Uterus (tissue), 4 donors: ENCODE results near the gene GALNT2. TPM values are rescaled to one million over a fixed set of nuclear protein-coding genes. Genes with fewer than 3 reads are reported as not detected.
A peak's percentile ranks its signal among the peaks of the same experiment; 100 is the strongest.

Experiments used
- DNase-seq, 2 donors: peaks; one replicate each; pipeline ENCODE4 v3.0.0-alpha.2; 2019 to 2020
- H3K27ac ChIP-seq, 2 donors: fragments of 200-600 bp; sonication (generic); 1 replicate in 1 of 2; 2 replicates in 1 of 2; pipeline ENCODE4 v1.5.1; 2016 to 2018
- H3K27me3 ChIP-seq, 2 donors: fragments of 200-600 bp; sonication (generic); one replicate each; pipeline ENCODE4 v1.5.1; 2018 to 2019; ENCODE audit warnings: control low read depth in 1 of 2
- H3K36me3 ChIP-seq, 2 donors: fragments of 200-600 bp; sonication (generic); one replicate each; pipeline ENCODE4 v1.5.1; 2019; ENCODE audit warnings: control low read depth in 1 of 2
- H3K4me1 ChIP-seq, 2 donors: fragments of 200-600 bp; sonication (generic); one replicate each; pipeline ENCODE4 v1.5.1; 2018 to 2019; ENCODE audit warnings: control low read depth in 1 of 2
- H3K4me3 ChIP-seq, 2 donors: fragments of 200-600 bp; sonication (generic); 1 replicate in 1 of 2; 2 replicates in 1 of 2; pipeline ENCODE4 v1.5.1; 2018 to 2019; ENCODE audit warnings: mild to moderate bottlenecking in 1 of 2
- H3K9me3 ChIP-seq, 2 donors: fragments of 200-600 bp; sonication (generic); one replicate each; pipeline ENCODE4 v1.5.1; 2019; ENCODE audit warnings: control low read depth in 1 of 2
- CTCF ChIP-seq, 4 experiments: fragments of 200-600 bp in 2 of 4; fragments of 450-650 bp in 2 of 4; sonication (generic) in 2 of 4; IDR thresholded peaks; one replicate each; pipeline ENCODE4 v1.5.1; 2016 to 2019; ENCODE audit warnings: antibody characterized with exemption in 4 of 4, mild to moderate bottlenecking in 2 of 4, moderate library complexity in 1 of 4
- POLR2A ChIP-seq, 2 donors: fragments of 450-650 bp; IDR thresholded peaks; one replicate each; pipeline ENCODE4 v1.6.1; 2016; ENCODE audit warnings: antibody characterized with exemption in 2 of 2, mild to moderate bottlenecking in 1 of 2, moderate library complexity in 1 of 2
- intact Hi-C: fragments of 100-400 bp; cut with DNase I; formaldehyde crosslinking; loops from one replicate; pipeline ENCODE4 v1.15.1; 2023; ENCODE audit warnings: low total_unique reads
- total RNA-seq, 4 donors: library from RNA; depleted of rRNA in 3 of 4; stranded (reverse); fragments of >200 nt in 3 of 4; gene quantifications; one replicate each; pipeline versions ENCODE4 v1.1.0 to v1.2.4, GENCODE V29; 2014 to 2023
- donor health status: DM: yes; HTN: yes; CAD: no.

The GALNT2 gene
- total RNA-seq, 4 donors from 2014 or later: 13.6 to 51.6 (median 39.6) TPM

- H3K36me3 ChIP-seq: no peaks in the 10 kb centered on the region
- intact Hi-C loops: no loop called here
Measured at GRCh38 chr1:230259621-230260020, 192.6 kb downstream of the GALNT2 start.

GRCh38 chr1:230260831-230261230, 193.8 kb downstream of the GALNT2 start:
- H3K9me3 ChIP-seq: no peaks in the 10 kb centered on the region
- H3K27me3 ChIP-seq: no peaks in the 10 kb centered on the region
- H3K4me1 ChIP-seq: no peaks in the 10 kb centered on the region
- DNase-seq: no peak
- intact Hi-C loops: no loop called here
- no peak overlapping the region for H3K27ac ChIP-seq
- TF ChIP-seq POLR2A (IDR thresholded peaks at IDR 0.05) (no peak), CTCF (IDR thresholded peaks at IDR 0.05) (no peak)
- H3K4me3 ChIP-seq: no peak overlapping the region
- no peaks in the 10 kb centered on the region for H3K36me3 ChIP-seq

More at GRCh38 chr1:230259621-230260020, 192.6 kb downstream of the GALNT2 start:
- DNase-seq: no peak
- TF ChIP-seq CTCF (IDR thresholded peaks at IDR 0.05) (no peak), POLR2A (IDR thresholded peaks at IDR 0.05) (no peak)
- Histone ChIP-seq H3K4me3 (no peak overlapping the region), H3K27ac (no peak overlapping the region), H3K27me3 (no peaks in the 10 kb centered on the region), H3K9me3 (no peaks in the 10 kb centered on the region), H3K4me1 (no peaks in the 10 kb centered on the region)

- H3K27me3 ChIP-seq: no peaks in the 10 kb centered on the region
- H3K27ac ChIP-seq: no peak overlapping the region
- H3K36me3 ChIP-seq: no peaks in the 10 kb centered on the region
- no peak for DNase-seq
- TF ChIP-seq CTCF (IDR thresholded peaks at IDR 0.05) (no peak), POLR2A (IDR thresholded peaks at IDR 0.05) (no peak)
- no peaks in the 10 kb centered on the region for H3K4me1 ChIP-seq
- intact Hi-C loops: no loop called here
- no peaks in the 10 kb centered on the region for H3K9me3 ChIP-seq
- H3K4me3 ChIP-seq: no peak overlapping the region
Measured at GRCh38 chr1:230261928-230262650, 195.1 kb downstream of the GALNT2 start.

GRCh38 chr1:230262867-230263567, 196.0 kb downstream of the GALNT2 start:
- Histone ChIP-seq H3K27ac (no peak overlapping the region), H3K36me3 (no peaks in the 10 kb centered on the region), H3K27me3 (no peaks in the 10 kb centered on the region), H3K4me3 (no peak overlapping the region), H3K4me1 (no peaks in the 10 kb centered on the region), H3K9me3 (no peaks in the 10 kb centered on the region)
- intact Hi-C loops: no loop called here
- TF ChIP-seq CTCF (IDR thresholded peaks at IDR 0.05) (no peak), POLR2A (IDR thresholded peaks at IDR 0.05) (no peak)
- peak in 1 of 2 donors; percentile 10 for DNase-seq

- Histone ChIP-seq H3K27me3 (no peaks in the 10 kb centered on the region), H3K9me3 (no peaks in the 10 kb centered on the region), H3K27ac (no peak overlapping the region), H3K4me1 (no peaks in the 10 kb centered on the region), H3K36me3 (no peaks in the 10 kb centered on the region), H3K4me3 (no peak overlapping the region)
- DNase-seq: peak in 1 of 2 donors; percentile 8
- no peak for TF ChIP-seq CTCF (IDR thresholded peaks at IDR 0.05)
- no peak for TF ChIP-seq POLR2A (IDR thresholded peaks at IDR 0.05)
- intact Hi-C loops: no loop called here
Measured at GRCh38 chr1:230263568-230264195, 196.6 kb downstream of the GALNT2 start.
